ENCODE data around the gene MYB.
A peak's percentile ranks its signal among the peaks of the same experiment; 100 is the strongest.

GRCh38 chr6:135180542-135181332 lies at the start of gene MYB:
- TF ChIP-seq CTCF (IDR thresholded peaks at IDR 0.05) = peak in 3 of 6 experiments; percentile 30 to 43 (median 38)
- no peak for TF ChIP-seq POLR2A (IDR thresholded peaks at IDR 0.05)

Measured in Peyer's patch (tissue), 4 donors.